BLaER1 treated with 17β-estradiol and CSF1 and Interleukin-3, amounts not matched to agents 10 nM and 100 nM (cell line): ENCODE results near the gene UBAC2.

Experiments used
- H3K27ac ChIP-seq, 11 experiments: shearing (Covaris generic); formaldehyde crosslinking; 2 replicates each; pipeline ENCODE4 v1.8.1; 2022
- H3K27me3 ChIP-seq, 11 experiments: shearing (Covaris generic); formaldehyde crosslinking; 2 replicates each; pipeline ENCODE4 v1.8.1; 2022
- H3K36me3 ChIP-seq, 11 experiments: shearing (Covaris generic); formaldehyde crosslinking; 2 replicates each; pipeline ENCODE4 v1.8.1; 2022
- H3K4me1 ChIP-seq, 10 experiments: shearing (Covaris generic); formaldehyde crosslinking; 2 replicates each; pipeline ENCODE4 v1.8.1; 2022
- H3K4me2 ChIP-seq, 11 experiments: shearing (Covaris generic); formaldehyde crosslinking; 2 replicates each; pipeline ENCODE4 v1.8.1; 2022
- H3K4me3 ChIP-seq, 10 experiments: shearing (Covaris generic); formaldehyde crosslinking; 2 replicates each; pipeline ENCODE4 v1.8.1; 2022
- H3K9ac ChIP-seq, 11 experiments: shearing (Covaris generic); formaldehyde crosslinking; 2 replicates each; pipeline ENCODE4 v1.8.1; 2022
- H3K9me3 ChIP-seq, 11 experiments: shearing (Covaris generic); formaldehyde crosslinking; replicated peaks in 1 of 11; 2 replicates each; pipeline ENCODE4 v1.8.1; 2022
- H4K20me1 ChIP-seq, 11 experiments: shearing (Covaris generic); formaldehyde crosslinking; 2 replicates each; pipeline ENCODE4 v1.8.1; 2022
- Cebpa-rat ChIP-seq, 11 experiments: shearing (Covaris generic); IDR thresholded peaks; 2 replicates each; pipeline ENCODE4 v1.8.1; 2022

The UBAC2 gene

DNA sequence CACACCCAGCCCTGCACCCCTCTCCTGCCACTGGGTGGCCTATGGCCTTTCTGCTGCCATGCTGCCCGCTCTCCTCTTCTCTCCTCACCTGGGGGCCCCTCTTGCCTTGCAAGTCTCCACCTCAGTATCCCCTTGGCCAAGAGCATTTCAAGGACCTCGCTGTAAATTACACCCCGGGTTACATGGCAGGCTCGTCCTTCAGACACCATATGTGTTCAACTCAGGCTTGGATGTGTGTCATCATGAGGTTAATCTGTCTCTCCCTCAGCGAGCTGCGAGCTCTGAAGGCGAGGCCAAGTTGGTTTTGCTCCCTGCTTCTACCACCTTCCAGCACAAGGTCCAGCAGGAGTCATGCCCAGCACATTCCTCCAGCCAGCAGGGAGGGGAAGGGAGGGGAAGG is 225.8 kb downstream of the UBAC2 start:
- Histone ChIP-seq H3K36me3 (no peaks in the 10 kb centered on the region), H3K4me3 (no peak overlapping the region), H3K9ac (peak overlapping the region in 3 of 11 experiments; percentile 64 to 66 (median 64); a peak in 2 of 22 replicates), H3K9me3 (peaks cover 8 to 41% (median 35%) of the 10 kb centered on the region in 11 experiments; a peak in 20 of 22 replicates), H3K4me1 (peaks cover 43 to 70% (median 61%) of the 10 kb centered on the region in 10 experiments), H3K27me3 (no peaks in the 10 kb centered on the region), H3K27ac (peak overlapping the region in 8 of 11 experiments; percentile 51 to 82 (median 74); a peak in 13 of 22 replicates), H3K4me2 (peak overlapping the region; percentile 76 to 99 (median 90)), H4K20me1 (no peaks in the 10 kb centered on the region)
- no peak for TF ChIP-seq Cebpa-rat (IDR thresholded peaks at IDR 0.05)

DNA sequence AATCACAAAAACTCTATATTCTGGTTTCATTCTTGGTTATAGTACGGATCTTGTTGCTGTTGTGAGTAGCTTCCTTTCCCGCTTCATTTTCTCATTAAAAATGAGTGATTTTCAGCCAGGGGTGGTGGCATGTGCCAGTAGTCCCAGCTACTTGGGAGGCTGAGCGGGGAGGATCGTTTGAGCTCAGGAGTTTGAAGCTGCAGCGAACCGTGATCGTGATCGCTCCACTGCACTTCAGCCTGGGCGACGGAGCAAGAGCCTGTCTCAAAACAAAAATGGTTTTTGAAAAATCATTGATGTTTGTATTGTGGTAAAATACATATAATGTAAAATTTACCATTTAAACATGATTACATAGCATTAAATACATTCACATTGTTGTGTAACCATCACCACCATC is 229.0 kb downstream of the UBAC2 start:
- Histone ChIP-seq H3K27me3 (no peaks in the 10 kb centered on the region), H3K4me3 (no peak overlapping the region), H3K4me2 (peak overlapping the region in 9 of 11 experiments; percentile 3 to 50 (median 26); a peak in 13 of 22 replicates)

GRCh38 chr13:99431927-99432608 is 231.4 kb downstream of the UBAC2 start:
- peak overlapping the region; percentile 42 to 76 (median 68); a peak in 21 of 22 replicates for H3K9ac ChIP-seq
- H3K4me2 ChIP-seq = peak overlapping the region; percentile 78 to 98 (median 94)
- TF ChIP-seq Cebpa-rat (IDR thresholded peaks at IDR 0.05) = no peak
- H3K27me3 ChIP-seq = no peaks in the 10 kb centered on the region
- H3K27ac ChIP-seq = peak overlapping the region; percentile 44 to 83 (median 76); a peak in 21 of 22 replicates
- peak overlapping the region; percentile 23 to 63 (median 44); a peak in 16 of 20 replicates for H3K4me3 ChIP-seq
- H4K20me1 ChIP-seq = no peaks in the 10 kb centered on the region
- H3K9me3 ChIP-seq = peaks cover 8 to 42% (median 35%) of the 10 kb centered on the region in 11 experiments; a peak in 20 of 22 replicates
- peaks cover 37 to 71% (median 58%) of the 10 kb centered on the region in 10 experiments for H3K4me1 ChIP-seq
- no peaks in the 10 kb centered on the region for H3K36me3 ChIP-seq

More for the DNA sequence above, 229.0 kb downstream of the UBAC2 start:
- Histone ChIP-seq H3K4me1 (peaks cover 52 to 73% (median 64%) of the 10 kb centered on the region in 10 experiments), H3K27ac (no peak overlapping the region), H3K36me3 (no peaks in the 10 kb centered on the region), H3K9me3 (peaks cover 8 to 42% (median 35%) of the 10 kb centered on the region in 11 experiments; a peak in 20 of 22 replicates), H4K20me1 (no peaks in the 10 kb centered on the region), H3K9ac (no peak overlapping the region)
- no peak for TF ChIP-seq Cebpa-rat (IDR thresholded peaks at IDR 0.05)

- peaks cover 7 to 34% (median 28%) of the 10 kb centered on the region in 11 experiments; a peak in 20 of 22 replicates for H3K9me3 ChIP-seq
- H4K20me1 ChIP-seq = no peaks in the 10 kb centered on the region
- no peaks in the 10 kb centered on the region for H3K36me3 ChIP-seq
- TF ChIP-seq Cebpa-rat (IDR thresholded peaks at IDR 0.05) = peak in 7 of 11 experiments; percentile 30 to 80 (median 55); a peak in 10 of 22 replicates
- H3K4me3 ChIP-seq = peak overlapping the region; percentile 23 to 63 (median 44); a peak in 16 of 20 replicates
- no peaks in the 10 kb centered on the region for H3K27me3 ChIP-seq
- H3K9ac ChIP-seq = peak overlapping the region; percentile 42 to 76 (median 68); a peak in 21 of 22 replicates
- peaks cover 43 to 74% (median 63%) of the 10 kb centered on the region in 10 experiments for H3K4me1 ChIP-seq
- H3K4me2 ChIP-seq = peak overlapping the region; percentile 78 to 98 (median 94)
- H3K27ac ChIP-seq = peak overlapping the region; percentile 44 to 83 (median 76); a peak in 21 of 22 replicates
These were observed 232.2 kb downstream of the UBAC2 start for GRCh38 chr13:99432609-99433542.

DNA sequence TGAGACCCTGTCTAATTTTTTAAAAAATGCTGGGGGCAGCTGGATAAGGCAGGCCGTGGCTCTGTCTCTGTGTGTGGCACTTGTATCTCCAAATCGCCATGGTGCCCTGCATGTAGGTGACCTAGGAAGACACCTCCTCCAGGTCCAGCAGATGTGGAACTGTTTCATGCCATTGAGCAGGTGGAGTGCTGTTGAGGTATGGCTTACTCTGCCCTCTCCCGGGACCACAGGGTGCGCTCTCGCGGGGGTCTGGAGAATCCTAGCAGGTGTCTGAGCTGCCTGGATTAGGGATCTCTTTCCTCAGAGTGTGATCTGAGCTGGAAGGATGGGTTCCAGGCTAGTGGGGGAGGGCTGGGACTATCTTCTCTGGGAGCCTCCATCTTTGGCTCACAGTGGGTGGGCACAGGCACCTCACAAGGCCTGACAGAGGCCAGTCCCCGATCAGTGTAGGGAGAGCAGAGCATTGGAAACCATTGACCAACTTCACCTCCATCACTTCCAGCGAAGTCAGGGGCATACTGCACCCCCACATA is 233.0 kb downstream of the UBAC2 start:
- H3K27me3 ChIP-seq = no peaks in the 10 kb centered on the region
- peak overlapping the region in 10 of 11 experiments; percentile 17 to 76 (median 68); a peak in 16 of 22 replicates for H3K9ac ChIP-seq
- H3K9me3 ChIP-seq = peaks cover 0 to 27% (median 20%) of the 10 kb centered on the region in 11 experiments; a peak in 18 of 22 replicates
- no peaks in the 10 kb centered on the region for H3K36me3 ChIP-seq
- H3K4me3 ChIP-seq = peak overlapping the region in 5 of 10 experiments; percentile 27 to 63 (median 44); a peak in 9 of 20 replicates
- H3K4me1 ChIP-seq = peaks cover 43 to 74% (median 63%) of the 10 kb centered on the region in 10 experiments
- TF ChIP-seq Cebpa-rat (IDR thresholded peaks at IDR 0.05) = no peak
- peak overlapping the region; percentile 4 to 83 (median 76); a peak in 19 of 22 replicates for H3K27ac ChIP-seq
- H3K4me2 ChIP-seq = peak overlapping the region; percentile 78 to 98 (median 94)
- H4K20me1 ChIP-seq = no peaks in the 10 kb centered on the region

GRCh38 chr13:99434258-99434788 is 233.7 kb downstream of the UBAC2 start:
- H3K27ac ChIP-seq = peak overlapping the region in 6 of 11 experiments; percentile 5 to 83 (median 75); a peak in 7 of 22 replicates
- peaks cover 0 to 20% (median 15%) of the 10 kb centered on the region in 11 experiments; a peak in 17 of 22 replicates for H3K9me3 ChIP-seq
- H3K9ac ChIP-seq = no peak overlapping the region
- no peaks in the 10 kb centered on the region for H4K20me1 ChIP-seq
- H3K36me3 ChIP-seq = no peaks in the 10 kb centered on the region
- H3K4me2 ChIP-seq = peak overlapping the region; percentile 78 to 98 (median 94); a peak in 19 of 22 replicates
- H3K27me3 ChIP-seq = no peaks in the 10 kb centered on the region
- H3K4me3 ChIP-seq = no peak overlapping the region
- TF ChIP-seq Cebpa-rat (IDR thresholded peaks at IDR 0.05) = no peak
- peaks cover 44 to 74% (median 63%) of the 10 kb centered on the region in 10 experiments for H3K4me1 ChIP-seq

- H3K4me3 ChIP-seq = no peak overlapping the region
- H3K27me3 ChIP-seq = no peaks in the 10 kb centered on the region; a peak in 1 of 22 replicates
- peaks cover 44 to 74% (median 63%) of the 10 kb centered on the region in 10 experiments for H3K4me1 ChIP-seq
- peaks cover 0 to 14% (median 13%) of the 10 kb centered on the region in 11 experiments; a peak in 17 of 22 replicates for H3K9me3 ChIP-seq
- peak overlapping the region in 6 of 11 experiments; percentile 89 to 98 (median 94); a peak in 9 of 22 replicates for H3K4me2 ChIP-seq
- no peaks in the 10 kb centered on the region for H4K20me1 ChIP-seq
- peak overlapping the region in 1 of 11 experiments; percentile 83; a peak in 1 of 22 replicates for H3K27ac ChIP-seq
- no peak overlapping the region; a peak in 1 of 22 replicates for H3K9ac ChIP-seq
- H3K36me3 ChIP-seq = no peaks in the 10 kb centered on the region
- TF ChIP-seq Cebpa-rat (IDR thresholded peaks at IDR 0.05) = no peak
These were observed 234.5 kb downstream of the UBAC2 start for GRCh38 chr13:99435116-99435515.

DNA sequence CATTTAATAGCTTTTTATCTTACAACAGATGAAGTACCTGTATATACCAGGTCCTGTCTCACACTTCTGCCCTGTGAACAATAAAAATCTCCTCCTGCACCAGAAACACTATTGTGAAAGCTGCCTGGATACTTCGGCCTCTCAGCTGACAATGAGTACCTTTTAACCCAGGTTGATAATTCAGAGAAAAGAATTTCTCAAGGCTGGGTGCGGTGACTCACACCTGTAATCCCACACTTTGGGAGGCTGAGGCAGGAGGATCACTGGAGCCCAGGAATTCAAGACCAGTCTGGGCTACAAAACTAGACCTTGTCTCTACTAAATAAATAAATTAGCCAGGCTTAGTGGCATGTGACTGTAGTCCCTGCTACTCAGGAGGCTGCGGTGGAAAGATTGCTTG is 235.3 kb downstream of the UBAC2 start:
- Histone ChIP-seq H4K20me1 (no peaks in the 10 kb centered on the region), H3K9me3 (peaks cover 0 to 5% (median 4%) of the 10 kb centered on the region in 11 experiments; a peak in 16 of 22 replicates), H3K4me3 (no peak overlapping the region), H3K27ac (0 out of 22 replicates have a peak overlapping the region, but pooled peaks of 1 of the 11 experiments have one; percentile 1), H3K36me3 (no peaks in the 10 kb centered on the region), H3K4me2 (peak overlapping the region in 3 of 11 experiments; percentile 43 to 75 (median 65); a peak in 4 of 22 replicates), H3K27me3 (no peaks in the 10 kb centered on the region; a peak in 1 of 22 replicates), H3K9ac (no peak overlapping the region), H3K4me1 (peaks cover 46 to 71% (median 61%) of the 10 kb centered on the region in 10 experiments)
- TF ChIP-seq Cebpa-rat (IDR thresholded peaks at IDR 0.05) = no peak
